Effector memory CD8-positive, alpha-beta T cell (primary cell): Measurements from ENCODE around the gene ROR1.

Experiments
- ATAC-seq: fragments of 150-1000 bp; cut with Tn5 transposase; replicated peaks from 2 replicates; pipeline ENCODE4 v1.10.0; 2021; ENCODE audit warnings: mild to moderate bottlenecking, moderate library complexity
- DNase-seq, 3 experiments: peaks; one replicate each; pipeline ENCODE4 v3.0.0; 2021
- H3K27ac Mint-ChIP-seq, 2 donors: one replicate each; pipeline ENCODE4 v1.8.0; 2022; ENCODE audit warnings: mild to moderate bottlenecking in 2 of 2, mixed read lengths in 2 of 2, moderate library complexity in 2 of 2
- H3K27me3 Mint-ChIP-seq, 2 donors: one replicate each; pipeline ENCODE4 v1.8.0; 2022; ENCODE audit warnings: mixed read lengths in 2 of 2
- H3K36me3 Mint-ChIP-seq: one replicate; pipeline ENCODE4 v1.8.0; 2022; ENCODE audit warnings: mild to moderate bottlenecking, moderate library complexity, mixed read lengths; ENCODE audit not compliant: insufficient read depth
- H3K4me1 Mint-ChIP-seq, 2 donors: one replicate each; pipeline ENCODE4 v1.8.0; 2022; ENCODE audit warnings: low read depth in 2 of 2, mixed read lengths in 2 of 2
- H3K4me3 Mint-ChIP-seq, 2 donors: one replicate each; pipeline ENCODE4 v1.8.0; 2022; ENCODE audit warnings: mild to moderate bottlenecking in 2 of 2, mixed read lengths in 2 of 2, moderate library complexity in 2 of 2
- H3K9me3 Mint-ChIP-seq, 2 donors: one replicate each; pipeline ENCODE4 v1.8.0; 2022; ENCODE audit warnings: mixed read lengths in 2 of 2

ROR1 gene

DNA sequence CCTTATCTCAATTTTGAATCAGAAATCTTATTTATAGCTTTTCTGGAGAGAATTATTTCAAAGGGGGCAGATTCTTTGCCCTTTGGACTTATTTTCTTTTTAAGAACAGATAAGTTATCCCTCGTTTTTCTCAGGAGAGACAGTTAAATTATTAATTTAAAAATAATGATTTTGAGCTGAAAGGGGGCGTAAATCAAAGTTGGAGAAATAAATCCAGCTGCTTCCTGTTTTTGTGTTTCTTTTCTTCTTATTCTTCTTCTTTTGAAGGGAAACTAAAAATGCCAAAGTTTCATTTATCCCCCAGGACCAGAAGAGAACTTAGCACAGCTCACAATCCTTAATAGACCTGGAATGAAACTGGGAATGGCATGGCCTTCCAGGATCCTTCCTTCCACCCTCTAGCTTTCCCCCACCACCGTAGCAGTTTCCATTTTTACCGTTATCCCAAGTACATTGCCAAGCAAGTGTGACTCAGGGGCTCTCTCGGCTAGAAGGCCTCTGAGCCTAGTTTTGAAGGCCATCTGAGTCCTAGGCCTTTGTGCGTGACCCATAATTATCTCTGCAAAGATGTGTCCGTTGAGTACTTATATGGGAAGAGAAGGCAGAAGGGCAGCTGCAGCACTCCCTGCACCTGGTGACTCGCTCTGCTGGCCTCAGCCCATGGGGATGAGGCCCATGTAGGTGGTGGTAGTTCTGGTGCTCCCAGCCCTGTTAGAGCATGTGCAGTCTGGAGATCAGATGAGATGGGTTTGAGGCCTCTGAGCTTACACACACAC, 181.7 kb downstream of the ROR1 start:
- Mint-ChIP-seq H3K4me3 (no peak overlapping the region), H3K4me1 (no peaks in the 10 kb centered on the region), H3K27me3 (peaks cover 6 to 21% of the 10 kb centered on the region in 2 donors), H3K27ac (no peak overlapping the region), H3K9me3 (peaks cover 0 to 13% of the 10 kb centered on the region in 2 donors), H3K36me3 (peaks cover 3% of the 10 kb centered on the region)
- ATAC-seq: no peak
- DNase-seq: no peak

DNA sequence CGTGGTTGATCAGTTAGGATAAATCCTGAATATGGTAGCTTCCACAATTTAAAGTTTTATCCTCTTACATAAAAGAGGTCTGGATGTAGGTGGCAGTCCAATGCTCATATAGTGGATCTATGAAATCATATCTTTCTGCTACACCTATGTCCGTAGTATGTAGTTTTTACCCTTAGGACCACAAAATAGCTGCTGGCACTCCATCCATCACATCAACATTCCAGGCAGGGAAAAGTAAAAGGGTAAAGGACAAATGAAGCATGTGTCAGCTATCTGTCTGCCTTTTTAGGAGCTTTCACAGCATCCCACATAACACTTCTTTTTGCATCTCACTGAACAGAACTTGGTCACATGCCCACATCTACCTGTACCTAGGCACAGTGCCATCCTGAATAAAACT, 184.7 kb downstream of the ROR1 start:
- Mint-ChIP-seq H3K36me3 (peaks cover 3% of the 10 kb centered on the region), H3K27me3 (peaks cover 6 to 14% of the 10 kb centered on the region in 2 donors), H3K27ac (no peak overlapping the region), H3K4me3 (no peak overlapping the region), H3K4me1 (no peaks in the 10 kb centered on the region), H3K9me3 (peaks cover 0 to 11% of the 10 kb centered on the region in 2 donors)
- ATAC-seq (no peak), DNase-seq (no peak)

DNA sequence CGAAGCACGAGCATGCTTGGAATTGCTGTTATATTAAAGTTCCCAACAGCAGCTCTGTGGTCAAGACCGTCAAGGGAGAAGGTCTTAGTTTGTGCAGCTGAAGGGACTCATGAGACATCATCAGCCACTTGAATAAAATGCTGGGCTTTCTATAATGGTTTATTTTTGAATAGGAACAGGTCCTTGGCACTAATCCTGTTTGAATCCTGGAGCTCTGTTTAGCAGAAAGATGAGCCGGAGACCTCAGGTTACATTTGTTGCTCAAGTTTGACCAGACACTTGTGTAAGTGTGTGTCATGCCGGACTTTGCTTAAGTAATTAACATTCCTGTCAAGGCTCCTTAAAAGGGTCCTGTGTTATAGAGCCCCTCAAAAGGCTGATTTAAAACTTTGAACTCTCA, 186.5 kb downstream of the ROR1 start:
- Mint-ChIP-seq H3K27me3 (peaks cover 6 to 14% of the 10 kb centered on the region in 2 donors), H3K9me3 (peaks cover 0 to 8% of the 10 kb centered on the region in 2 donors), H3K4me1 (no peaks in the 10 kb centered on the region), H3K27ac (no peak overlapping the region), H3K36me3 (peaks cover 3% of the 10 kb centered on the region), H3K4me3 (no peak overlapping the region)
- no peak for DNase-seq
- ATAC-seq: no peak

DNA sequence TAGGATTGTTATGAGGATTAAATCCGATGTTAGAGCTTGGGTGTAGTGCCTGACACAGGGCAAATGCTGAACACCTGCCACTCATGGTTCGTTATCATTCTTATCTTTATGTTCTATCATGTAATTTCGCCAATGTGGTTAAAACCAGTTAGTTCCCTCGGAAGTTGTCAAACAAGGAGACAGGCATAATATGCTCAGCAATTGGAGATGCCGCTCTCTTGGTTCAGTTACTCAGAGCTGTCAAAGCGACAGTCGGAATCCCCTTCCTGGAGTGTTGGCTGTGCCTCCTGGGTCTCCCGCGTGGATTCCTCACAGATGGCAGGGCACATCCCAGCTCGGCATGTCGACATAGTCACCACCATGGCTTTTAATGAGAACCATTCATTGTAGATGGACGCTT, 192.2 kb downstream of the ROR1 start:
- Mint-ChIP-seq H3K36me3 (no peaks in the 10 kb centered on the region), H3K27me3 (peaks cover 20 to 25% of the 10 kb centered on the region in 2 donors), H3K4me3 (no peak overlapping the region), H3K27ac (no peak overlapping the region), H3K9me3 (peaks cover 3 to 8% of the 10 kb centered on the region in 2 donors), H3K4me1 (no peaks in the 10 kb centered on the region)
- ATAC-seq (no peak), DNase-seq (no peak)

DNA sequence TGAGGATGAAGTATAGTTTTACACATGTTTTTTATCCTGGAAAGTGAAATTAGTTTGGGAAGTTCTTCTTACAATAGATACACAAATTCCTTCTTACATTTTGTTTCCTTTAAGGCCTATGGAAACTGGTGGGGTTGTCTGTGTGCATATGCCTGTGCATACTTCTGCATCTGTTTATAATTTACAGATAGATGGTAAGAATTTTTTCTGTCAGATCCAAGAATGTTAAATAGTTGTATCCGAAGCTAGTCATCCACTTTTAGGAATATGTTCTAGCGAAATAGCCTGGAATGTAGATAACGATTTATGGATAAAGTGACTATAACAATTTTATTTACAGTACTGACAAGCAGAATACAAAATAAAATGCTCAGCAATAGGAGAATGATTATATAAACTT, 194.1 kb downstream of the ROR1 start:
- Mint-ChIP-seq H3K27ac (no peak overlapping the region), H3K9me3 (peaks cover 3 to 8% of the 10 kb centered on the region in 2 donors), H3K27me3 (peaks cover 14 to 23% of the 10 kb centered on the region in 2 donors), H3K36me3 (no peaks in the 10 kb centered on the region), H3K4me3 (no peak overlapping the region), H3K4me1 (no peaks in the 10 kb centered on the region)
- no peak for ATAC-seq
- no peak for DNase-seq

DNA sequence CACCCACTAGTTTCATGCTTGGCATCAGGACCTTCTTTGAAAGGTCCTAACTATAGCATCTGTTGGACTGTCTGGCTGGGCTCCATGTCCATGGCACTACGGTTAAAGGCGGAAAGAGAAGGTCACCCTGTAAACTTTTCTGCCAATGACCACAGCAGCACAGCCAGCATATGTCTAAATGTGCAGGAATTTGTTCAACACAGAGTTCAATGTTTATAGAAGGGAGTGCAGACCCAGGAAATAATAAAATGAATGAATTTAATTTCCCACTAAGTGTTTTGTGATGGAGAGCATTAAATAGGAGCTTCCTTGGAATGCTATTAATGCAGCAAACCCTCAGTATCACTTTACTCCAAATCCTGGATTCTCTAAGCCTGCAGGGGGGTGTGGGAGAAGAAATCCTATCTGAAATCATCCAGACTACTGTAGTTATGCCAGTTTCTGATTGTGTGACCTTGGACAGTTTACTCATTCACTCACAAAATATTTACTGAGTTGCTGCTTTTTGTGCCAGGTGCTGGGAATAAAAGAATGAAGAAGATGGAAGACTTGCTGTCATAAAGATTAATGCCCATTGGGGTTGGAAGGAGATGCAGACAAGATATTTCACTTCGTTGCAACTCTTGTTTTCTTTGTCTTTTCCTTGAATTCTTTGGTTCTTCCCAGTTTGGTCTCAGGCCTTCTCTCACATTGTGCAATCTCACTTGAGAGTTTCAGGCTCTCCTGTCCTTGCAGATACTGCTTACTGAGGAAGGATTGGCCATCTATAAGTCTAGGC, 195.0 kb downstream of the ROR1 start:
- Mint-ChIP-seq H3K4me1 (no peaks in the 10 kb centered on the region), H3K27ac (no peak overlapping the region)

DNA sequence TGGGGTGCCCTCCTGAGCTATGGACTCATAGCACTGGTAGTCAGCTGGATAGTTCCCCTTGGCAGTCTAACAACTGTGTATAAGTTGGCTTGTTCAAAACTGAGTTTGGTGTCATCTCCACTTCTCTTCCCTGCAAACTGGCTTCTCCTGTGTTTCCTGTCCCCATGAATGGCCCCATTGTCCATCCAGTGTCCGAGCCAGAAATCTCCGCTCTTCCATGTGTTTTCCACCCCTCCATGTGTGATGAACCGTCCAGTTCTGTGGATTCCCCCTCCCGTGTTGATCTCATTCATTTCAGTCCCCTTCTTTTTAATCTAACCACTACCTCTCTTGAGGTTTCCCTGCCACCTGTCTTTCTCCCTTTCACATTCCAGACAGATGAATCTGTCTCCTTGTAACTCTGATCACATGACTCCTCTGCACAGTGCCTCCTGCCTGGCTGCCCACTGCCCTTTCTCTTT, 195.7 kb downstream of the ROR1 start:
- Mint-ChIP-seq H3K27ac (no peak overlapping the region), H3K36me3 (no peaks in the 10 kb centered on the region), H3K9me3 (peaks cover 3 to 8% of the 10 kb centered on the region in 2 donors), H3K4me1 (no peaks in the 10 kb centered on the region), H3K4me3 (no peak overlapping the region), H3K27me3 (peaks cover 20 to 29% of the 10 kb centered on the region in 2 donors)
- no peak for DNase-seq
- ATAC-seq: no peak

More for the DNA sequence above, 195.0 kb downstream of the ROR1 start:
- peaks cover 20 to 29% of the 10 kb centered on the region in 2 donors for H3K27me3 Mint-ChIP-seq
- ATAC-seq (no peak), DNase-seq (no peak)
- H3K4me3 Mint-ChIP-seq: no peak overlapping the region
- H3K36me3 Mint-ChIP-seq: no peaks in the 10 kb centered on the region
- H3K9me3 Mint-ChIP-seq: peaks cover 3 to 8% of the 10 kb centered on the region in 2 donors

DNA sequence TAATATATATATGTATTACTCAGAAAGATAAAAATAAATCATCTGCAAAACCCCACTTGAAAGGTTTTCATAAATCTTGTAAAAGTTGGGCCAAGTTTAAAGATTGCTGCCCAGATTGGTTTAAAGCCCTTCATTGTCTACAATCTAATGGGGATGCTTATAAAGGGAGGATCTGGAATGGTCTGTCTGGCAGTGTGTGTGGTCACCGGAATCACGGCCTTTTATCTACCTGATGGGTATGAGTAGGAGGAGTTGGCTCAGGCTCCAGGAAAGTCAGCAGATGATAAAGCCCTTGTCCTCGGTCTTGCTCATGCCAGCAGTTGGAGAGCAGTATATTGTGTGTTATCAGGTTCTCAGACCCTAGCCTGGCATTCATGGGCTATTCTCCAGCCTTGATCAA, 197.7 kb downstream of the ROR1 start:
- peaks cover 3 to 8% of the 10 kb centered on the region in 2 donors for H3K9me3 Mint-ChIP-seq

DNA sequence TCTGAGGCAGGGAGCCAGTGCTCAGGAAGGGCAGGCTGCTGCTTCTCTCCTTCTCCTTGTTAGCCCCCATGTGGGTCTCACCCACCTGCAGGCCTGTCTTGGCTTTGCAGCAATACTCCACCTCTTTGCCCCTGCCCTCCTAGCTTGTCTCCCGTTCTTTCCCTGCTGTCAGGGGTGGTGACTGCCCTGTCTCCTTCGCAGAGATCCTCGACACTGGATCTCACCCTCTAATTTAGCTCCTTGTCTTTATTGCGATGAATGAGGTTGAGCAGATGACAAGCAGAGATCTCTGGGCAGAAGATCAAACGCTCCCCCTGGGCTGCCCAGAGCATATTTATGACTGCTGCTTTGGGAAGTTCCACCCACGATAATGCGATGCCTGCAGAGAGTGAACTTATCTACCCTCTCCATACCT, 199.2 kb downstream of the ROR1 start:
- Mint-ChIP-seq H3K4me3 (no peak overlapping the region), H3K27ac (no peak overlapping the region)

More for the DNA sequence above, 197.7 kb downstream of the ROR1 start:
- H3K4me1 Mint-ChIP-seq: no peaks in the 10 kb centered on the region
- DNase-seq (no peak), ATAC-seq (no peak)
- peaks cover 24 to 25% of the 10 kb centered on the region in 2 donors for H3K27me3 Mint-ChIP-seq
- no peaks in the 10 kb centered on the region for H3K36me3 Mint-ChIP-seq
- H3K4me3 Mint-ChIP-seq: no peak overlapping the region
- no peak overlapping the region for H3K27ac Mint-ChIP-seq

DNA sequence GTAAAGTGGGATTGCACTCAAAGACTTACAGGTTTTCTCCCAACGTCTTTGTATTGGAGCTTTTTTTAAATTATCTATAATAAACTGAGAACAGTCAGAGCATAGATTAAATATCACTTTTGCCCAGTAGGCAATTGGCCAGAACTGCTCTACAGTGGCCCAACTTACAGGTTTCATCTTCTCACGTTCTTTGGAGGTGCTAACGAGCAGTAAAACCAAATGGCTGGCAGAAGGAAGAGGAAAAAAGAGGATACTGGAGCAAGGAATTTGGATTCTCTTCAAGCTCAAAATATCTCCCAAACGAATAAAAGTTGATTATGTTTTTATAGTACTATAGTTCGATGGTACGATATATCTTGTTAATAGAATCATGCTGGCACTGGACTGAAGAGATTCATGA, 201.1 kb downstream of the ROR1 start:
- DNase-seq (no peak), ATAC-seq (no peak)
- Mint-ChIP-seq H3K27me3 (peaks cover 18 to 30% of the 10 kb centered on the region in 2 donors), H3K4me3 (no peak overlapping the region), H3K4me1 (no peaks in the 10 kb centered on the region), H3K9me3 (peaks cover 0 to 2% of the 10 kb centered on the region in 2 donors), H3K36me3 (no peaks in the 10 kb centered on the region), H3K27ac (no peak overlapping the region)

More for the DNA sequence above, 199.2 kb downstream of the ROR1 start:
- Mint-ChIP-seq H3K36me3 (no peaks in the 10 kb centered on the region), H3K27me3 (peaks cover 19 to 27% of the 10 kb centered on the region in 2 donors), H3K4me1 (no peaks in the 10 kb centered on the region), H3K9me3 (peaks cover 3 to 8% of the 10 kb centered on the region in 2 donors)
- DNase-seq (no peak), ATAC-seq (no peak)

DNA sequence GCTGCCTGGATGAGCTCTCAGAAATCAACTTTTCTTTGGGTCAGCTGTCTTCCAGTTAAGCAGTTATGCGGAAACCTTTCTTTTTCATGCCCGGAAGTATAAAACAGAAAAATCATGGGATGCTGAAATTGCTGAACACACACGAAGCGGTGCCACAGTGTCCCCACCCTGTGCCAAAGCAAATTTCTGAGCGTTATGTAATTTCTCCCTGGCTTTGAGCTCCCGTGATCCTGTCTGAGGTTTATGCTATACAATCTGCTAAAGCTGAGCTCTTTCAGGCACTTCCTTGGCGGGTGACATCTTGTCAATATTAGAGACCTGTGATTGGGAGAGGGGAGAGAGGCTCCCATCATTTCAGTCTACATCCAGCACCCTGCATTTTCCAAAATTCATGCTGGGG, 201.7 kb downstream of the ROR1 start:
- Mint-ChIP-seq H3K36me3 (no peaks in the 10 kb centered on the region), H3K4me1 (no peaks in the 10 kb centered on the region), H3K27me3 (peaks cover 19 to 30% of the 10 kb centered on the region in 2 donors)

DNA sequence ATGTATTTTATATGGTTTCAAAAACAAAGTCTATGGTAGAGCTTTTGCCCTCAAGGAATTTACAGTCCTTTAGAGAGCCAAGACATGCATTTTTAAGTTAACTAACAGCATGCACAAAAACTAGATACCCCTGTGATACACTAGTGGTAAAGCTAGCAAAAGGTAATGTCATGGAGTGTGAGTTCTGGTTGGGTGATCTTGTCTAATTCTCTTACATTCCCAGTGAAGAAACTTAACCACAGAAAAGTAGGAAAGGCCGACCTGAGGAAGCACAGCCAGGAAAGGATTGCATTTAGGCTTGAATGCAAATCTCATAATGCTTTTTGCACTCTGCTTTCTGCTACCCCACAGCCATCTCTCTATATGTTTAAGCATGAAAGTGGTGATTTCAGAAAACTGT, 202.2 kb downstream of the ROR1 start:
- no peak for ATAC-seq
- Mint-ChIP-seq H3K27me3 (peaks cover 23 to 30% of the 10 kb centered on the region in 2 donors), H3K27ac (no peak overlapping the region)

More for the DNA sequence above, 201.7 kb downstream of the ROR1 start:
- Mint-ChIP-seq H3K4me3 (no peak overlapping the region), H3K9me3 (no peaks in the 10 kb centered on the region), H3K27ac (no peak overlapping the region)
- DNase-seq (no peak), ATAC-seq (no peak)

DNA sequence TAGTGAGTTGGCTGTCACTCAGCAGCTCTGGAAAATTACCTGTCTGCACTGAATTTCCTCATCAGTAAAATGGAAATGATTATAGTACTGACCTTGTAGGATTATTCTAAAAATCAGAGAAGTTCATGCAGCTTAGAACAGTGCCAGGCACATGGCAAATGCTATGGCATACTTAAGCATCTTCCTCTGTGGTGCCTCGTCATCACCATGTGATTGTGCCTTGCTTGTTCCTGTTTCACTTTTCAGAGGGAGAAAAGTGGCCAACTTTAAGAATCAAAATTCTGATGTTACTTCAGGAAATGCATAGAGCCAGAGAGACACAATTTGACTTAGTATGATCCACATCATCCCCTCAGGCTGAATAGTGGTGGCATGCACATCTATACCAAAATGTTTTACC, 203.6 kb downstream of the ROR1 start:
- no peak for ATAC-seq
- Mint-ChIP-seq H3K27me3 (peaks cover 23 to 30% of the 10 kb centered on the region in 2 donors), H3K9me3 (no peaks in the 10 kb centered on the region), H3K4me3 (no peak overlapping the region), H3K27ac (no peak overlapping the region), H3K36me3 (no peaks in the 10 kb centered on the region), H3K4me1 (no peaks in the 10 kb centered on the region)
- no peak for DNase-seq

More for the DNA sequence above, 202.2 kb downstream of the ROR1 start:
- Mint-ChIP-seq H3K9me3 (no peaks in the 10 kb centered on the region), H3K36me3 (no peaks in the 10 kb centered on the region), H3K4me3 (no peak overlapping the region), H3K4me1 (no peaks in the 10 kb centered on the region)
- no peak for DNase-seq
